HG02759 (cell line): ENCODE results near the gene PCNX3.
"Not testable (repeated sequence)": the region's sequence is repeated elsewhere in the genome, so short reads cannot be mapped to it uniquely, and the experiment has no call there.

ENCODE experiments used
- ATAC-seq: cut with Tn5 transposase; IDR thresholded peaks from one replicate; pipeline ENCODE4 v1.9.1; 2021; ENCODE audit warnings: mild to moderate bottlenecking, moderate library complexity; ENCODE audit not compliant: unreplicated experiment

Gene PCNX3

DNA sequence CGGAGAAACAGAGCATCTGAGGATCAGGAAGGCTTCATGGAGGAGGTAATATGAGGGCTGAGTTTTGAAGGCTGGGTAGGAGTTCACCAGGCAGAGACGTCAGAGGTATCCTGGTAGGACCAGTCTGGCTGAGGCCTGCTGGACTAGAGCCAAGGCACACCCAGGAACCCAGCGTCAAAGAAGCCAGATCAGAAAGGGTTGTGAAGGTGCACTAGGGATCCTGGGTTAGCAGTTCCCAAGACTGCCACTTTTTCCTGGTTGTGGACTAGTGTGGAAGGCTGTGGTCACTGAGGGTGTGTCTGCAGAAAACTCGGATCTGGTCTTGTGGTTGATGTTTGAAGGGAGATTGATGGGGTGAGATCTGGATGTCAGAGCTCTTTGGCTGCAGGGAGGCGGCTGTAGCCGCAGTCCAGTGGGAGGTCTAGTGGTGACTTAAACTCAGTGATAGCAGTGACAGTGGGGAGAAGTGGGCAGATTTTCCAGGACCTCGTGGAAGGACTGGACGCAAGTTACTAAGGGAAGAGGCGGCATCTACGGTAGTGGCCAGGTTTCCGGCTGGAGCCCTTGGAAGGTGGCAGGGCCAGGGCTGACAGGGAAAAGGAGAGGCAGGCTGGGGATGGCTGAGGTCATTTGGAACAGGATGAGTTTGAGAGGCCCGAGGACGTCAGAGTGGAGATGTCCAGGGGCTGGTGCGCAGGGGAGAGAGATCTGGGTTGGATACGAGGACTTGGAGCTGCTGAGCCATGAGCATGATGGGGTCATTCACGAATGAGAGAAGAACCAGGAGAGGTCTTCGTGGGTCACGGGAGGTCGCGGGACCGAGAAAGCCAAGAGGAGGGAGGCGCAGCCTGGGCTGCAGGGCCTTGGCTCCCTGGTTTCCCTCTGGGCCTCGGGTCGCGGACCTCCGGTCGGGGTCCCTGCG is 36.3 kb downstream of the PCNX3 start:
- ATAC-seq = no peak

DNA sequence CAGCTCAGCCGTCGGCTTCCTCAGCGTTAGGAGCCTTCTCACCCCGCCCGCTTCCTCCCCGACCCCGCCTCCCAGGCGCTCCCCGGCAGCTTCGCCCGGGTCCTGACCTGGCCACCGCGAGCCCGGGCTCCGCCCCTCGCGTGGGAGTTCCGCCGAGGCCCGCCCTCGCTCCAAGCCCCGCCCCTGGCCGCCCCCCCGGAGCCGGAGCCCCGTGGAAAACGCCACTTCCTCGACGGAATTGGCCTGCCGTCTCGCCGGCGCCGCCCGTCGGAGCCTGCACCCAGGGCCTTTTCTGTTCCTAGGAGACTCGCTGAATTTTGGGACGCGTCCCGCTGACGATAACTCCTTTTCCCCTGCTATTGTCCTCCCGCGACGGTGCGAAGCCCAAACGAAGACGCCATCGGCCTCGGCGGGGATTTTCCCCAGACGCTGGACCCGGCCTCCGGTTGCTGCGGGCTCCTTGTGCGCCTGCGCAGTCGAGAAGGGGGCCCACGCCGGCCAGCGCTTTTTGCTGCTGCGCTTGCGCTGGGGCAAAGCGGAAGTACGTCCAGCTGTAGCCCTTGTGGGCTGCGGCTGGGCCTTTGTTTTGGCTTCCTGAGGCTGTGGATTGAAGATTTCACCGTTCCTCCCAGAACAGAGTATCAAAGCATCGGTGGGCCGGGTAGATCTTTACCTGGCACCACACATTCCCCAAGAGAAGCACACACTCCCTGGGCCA is 37.1 kb downstream of the PCNX3 start:
- ATAC-seq = peak; percentile 80

DNA sequence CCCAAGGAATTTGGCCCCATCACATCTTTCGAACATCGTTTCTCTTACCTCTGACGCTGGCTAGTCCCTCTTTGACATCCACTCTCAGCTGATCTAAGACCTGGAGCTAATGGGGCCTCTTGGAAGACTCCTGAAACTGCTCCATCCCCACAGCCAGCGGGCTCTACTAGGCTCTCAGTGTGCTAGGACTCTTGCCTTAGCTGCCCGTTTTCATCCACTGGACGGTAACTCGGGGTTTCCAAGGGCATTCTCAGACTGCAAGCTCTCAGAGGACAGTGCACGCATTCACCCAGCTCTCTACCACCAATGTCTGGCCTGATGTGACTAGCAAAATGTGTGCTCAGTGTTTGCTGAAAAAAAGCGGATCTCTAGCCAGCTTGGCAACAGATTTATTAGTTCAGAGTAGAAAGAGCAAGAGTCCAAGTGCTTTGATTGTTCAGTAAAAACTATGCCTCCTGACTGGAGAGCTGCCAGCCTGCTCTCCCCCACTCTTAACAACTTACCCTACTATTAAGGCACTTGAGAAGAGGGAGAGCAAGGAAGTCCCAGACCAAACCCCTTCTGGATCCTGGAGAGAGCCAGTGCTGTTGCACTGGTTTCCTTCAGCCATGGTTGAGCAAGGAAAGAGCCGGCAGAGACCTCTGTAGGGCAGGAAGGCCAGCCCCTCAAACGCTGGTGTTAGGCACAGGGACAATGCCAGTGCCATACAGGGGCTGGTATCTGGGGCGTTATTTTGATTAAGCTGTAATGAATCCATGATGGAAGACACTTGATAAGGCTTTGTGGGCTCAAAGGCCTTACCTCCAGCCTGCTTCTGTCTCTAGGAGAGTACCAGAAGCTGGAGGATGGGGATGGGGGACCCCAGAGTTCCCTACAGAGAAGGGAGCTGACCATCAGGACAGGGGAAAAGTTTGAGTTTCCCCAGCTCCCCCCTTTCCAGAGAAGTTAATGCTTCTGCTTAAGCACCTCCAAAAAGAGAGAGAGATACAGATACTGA is 38.0 kb downstream of the PCNX3 start:
- ATAC-seq = no peak

DNA sequence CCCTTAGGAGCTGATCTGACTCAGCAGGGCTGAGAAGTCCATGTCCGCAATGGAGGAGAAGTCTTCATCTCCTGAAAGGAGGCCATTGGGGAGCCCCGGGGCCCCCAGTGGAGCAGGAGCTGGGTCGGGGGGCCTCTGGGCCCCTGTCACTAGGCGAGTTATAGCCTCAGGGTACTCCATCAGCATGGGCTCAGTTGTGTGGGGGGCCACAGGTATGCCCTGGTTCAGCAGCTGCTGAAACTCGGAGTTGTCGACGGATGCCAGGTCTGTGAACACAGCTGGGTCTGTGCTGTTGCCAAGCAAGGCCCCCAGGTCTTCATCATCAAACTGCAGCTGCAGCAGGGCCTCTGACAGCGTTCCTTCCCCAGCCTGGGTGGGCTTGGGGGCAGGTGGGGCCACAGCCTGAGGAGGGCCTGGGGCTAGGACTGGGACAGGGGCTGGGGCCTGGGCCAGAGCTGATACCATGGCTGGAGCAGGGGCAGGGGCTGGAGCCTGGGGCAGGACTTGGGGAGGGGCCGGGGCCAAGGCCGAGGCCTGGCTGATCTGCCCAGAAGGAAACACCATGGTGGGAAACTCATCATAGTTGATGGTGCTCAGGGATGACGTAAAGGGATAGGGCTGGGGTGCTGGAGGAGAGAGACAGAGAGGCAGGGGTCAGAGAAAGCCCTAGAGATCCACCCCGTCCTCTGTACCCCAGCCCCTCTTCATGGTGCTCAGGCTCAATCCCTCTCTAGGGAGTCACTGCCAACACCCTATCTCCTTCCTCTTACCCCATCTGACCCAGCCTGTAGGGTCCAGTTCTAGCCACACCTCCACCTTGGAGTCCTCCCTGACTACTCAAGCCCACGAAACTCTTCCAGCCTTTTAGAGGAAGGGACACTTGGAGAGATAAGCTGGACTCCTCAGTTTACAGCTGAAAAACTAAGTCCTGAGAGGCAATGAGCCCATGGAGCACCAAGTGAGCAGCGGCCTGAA is 39.1 kb downstream of the PCNX3 start:
- ATAC-seq = no peak

DNA sequence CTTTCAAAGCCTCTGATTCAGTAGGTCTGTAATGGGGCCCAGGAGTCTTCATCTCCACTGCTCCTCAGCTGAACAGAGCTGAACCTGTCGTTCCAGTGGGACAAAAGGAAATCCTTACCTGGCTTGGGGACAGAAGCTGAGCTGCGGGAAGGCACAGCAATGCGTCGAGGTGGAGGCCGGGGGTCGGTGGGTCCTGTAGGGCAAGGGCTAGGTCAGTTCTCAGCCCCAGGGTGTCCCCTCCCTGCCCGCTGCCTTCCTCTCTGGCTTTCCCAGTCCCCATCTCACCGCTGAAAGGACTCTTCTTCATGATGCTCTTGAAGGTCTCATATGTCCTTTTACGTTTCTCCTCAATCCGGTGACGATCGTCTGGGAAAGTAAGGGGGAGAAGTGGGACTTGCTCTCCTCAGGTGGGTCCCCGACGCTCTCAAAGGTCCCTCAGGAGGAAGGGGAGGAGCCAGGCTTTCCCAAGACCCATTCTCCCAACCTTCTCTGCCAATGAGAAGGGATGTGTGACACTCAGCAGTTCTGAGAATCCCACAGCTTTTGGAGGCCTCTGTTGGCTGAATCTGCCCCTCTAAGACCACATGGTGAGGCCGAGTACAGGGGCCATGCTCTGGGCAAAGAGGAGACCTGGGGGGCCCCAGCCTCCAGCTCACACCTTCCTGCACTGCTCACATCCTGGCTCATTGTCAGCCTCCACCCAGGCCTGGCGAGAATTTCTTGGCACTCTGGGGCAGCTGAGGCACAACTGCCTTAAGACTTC is 40.2 kb downstream of the PCNX3 start:
- ATAC-seq = no peak

DNA sequence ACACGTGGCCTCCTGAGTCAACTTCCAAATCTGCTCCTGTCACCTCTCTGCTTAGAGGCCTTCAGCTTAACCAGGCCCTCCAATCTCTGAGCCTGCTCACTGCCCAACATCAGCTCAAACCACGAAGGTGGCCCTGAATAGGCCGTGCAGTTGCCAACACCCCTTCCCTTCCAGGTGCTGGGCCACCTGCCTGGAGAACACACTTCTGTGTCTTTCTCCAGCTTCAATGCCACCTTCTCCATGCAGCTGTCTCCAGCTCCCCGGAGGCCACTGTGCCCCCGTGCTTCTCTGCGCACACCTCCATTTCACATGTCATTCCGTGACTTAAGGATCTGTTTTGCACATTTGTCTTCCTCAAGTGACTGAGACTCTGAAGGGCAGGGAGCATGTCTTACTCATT is 41.9 kb downstream of the PCNX3 start:
- no peak for ATAC-seq

DNA sequence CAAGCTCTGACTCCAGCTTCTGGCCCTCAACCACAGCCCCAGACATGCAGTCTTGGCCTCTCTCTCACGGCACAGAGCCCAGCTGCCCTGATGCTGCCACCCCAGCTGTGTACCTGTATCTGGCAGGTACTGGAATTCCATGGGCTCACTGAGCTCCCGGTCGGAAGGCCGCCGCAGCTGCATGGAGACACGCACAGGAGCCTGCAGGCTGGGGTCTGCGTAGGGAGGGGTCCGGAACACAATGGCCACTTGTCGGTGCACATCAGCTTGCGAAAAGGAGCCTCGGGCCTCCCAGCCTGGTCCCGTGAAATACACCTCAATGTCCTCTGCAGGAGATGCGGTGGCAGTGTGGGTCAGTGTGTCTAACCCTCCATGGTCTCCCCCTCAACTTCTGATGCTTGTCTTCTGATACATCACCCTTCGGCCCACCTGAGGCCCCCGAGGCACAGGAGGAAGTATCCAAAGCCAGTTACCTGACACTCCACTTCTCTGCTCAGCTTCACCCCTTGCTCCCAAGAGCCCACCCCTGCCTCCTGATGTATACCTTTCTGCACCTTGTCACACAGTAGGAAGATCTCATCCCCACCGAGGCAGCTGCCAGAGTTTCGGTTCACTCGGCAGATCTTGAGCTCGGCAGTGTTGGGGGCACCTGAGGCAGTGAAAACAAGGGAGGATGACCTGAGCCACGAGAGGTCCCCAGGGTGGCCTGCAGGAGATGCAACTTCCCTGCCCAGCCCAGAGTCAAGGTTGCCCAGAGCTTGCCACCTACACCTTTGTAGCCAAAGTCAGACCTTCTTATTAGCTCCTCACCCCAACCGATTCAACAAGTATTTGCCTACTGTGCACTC is 42.8 kb downstream of the PCNX3 start:
- no peak for ATAC-seq

DNA sequence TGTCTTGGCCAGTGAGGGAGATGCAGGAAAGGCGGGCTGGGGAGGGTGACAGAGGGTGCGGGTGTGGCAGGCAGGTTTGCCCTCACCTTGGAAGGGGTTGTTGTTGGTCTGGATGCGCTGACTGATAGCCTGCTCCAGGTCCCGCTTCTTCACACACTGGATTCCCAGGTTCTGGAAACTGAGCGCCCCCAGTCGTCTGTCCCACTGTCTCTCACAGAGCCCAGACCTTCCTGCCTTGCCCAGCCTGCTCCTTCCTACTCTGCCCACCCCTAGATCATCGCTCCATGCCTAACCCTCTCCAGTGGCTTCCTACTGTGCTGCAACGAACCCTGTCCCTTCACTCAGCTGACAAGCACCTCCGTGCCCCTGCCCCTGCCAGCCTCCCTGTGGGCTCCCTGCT is 44.5 kb downstream of the PCNX3 start:
- no peak for ATAC-seq

DNA sequence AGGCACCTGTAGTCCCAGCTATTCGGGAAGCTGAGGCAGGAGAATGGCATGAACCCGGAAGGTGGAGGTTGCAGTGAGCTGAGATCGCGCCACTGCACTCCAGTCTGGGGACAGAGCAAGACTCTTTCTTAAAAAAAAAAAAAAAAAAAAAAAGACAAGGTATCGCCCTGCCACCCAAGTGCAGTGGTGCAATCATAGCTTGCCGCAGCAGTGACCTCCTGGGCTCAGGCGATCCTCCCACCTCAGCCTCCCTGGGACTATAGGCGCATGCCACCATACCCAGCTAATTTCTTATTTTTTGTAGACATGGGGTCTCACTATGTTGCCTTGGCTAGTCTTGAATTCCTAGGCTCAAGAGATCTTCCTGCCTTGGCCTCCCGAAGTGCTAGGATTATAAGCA is 45.3 kb downstream of the PCNX3 start:
- ATAC-seq = not testable (repeated sequence)

DNA sequence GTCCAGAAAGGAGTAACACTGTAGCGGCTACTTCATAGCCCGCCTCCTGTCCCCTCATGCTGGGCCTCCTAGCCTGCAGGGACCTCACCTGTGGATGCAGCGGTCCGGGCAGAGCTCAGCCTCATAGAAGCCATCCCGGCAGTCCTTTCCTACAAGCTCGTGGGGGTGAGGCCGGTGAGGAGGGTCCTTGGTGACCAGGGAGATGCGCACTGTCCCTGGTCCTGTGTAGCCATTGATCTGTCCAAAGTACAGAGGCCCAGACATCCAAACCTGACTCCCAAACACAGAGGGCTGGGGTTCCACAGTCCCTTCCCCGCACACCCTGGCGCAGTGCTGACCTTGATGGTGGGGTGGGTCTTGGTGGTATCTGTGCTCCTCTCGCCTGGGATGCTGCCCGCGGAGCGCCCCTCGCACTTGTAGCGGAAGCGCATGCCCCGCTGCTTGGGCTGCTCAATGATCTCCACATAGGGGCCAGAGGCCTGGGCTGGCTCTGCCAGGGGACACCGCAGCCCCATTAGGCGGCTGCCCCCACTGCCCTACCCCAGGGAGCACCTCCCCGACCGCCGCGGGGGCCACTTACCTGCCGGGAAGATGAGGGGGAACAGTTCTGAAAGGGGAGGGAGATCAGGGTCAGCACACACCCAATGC is 46.1 kb downstream of the PCNX3 start:
- ATAC-seq = no peak

DNA sequence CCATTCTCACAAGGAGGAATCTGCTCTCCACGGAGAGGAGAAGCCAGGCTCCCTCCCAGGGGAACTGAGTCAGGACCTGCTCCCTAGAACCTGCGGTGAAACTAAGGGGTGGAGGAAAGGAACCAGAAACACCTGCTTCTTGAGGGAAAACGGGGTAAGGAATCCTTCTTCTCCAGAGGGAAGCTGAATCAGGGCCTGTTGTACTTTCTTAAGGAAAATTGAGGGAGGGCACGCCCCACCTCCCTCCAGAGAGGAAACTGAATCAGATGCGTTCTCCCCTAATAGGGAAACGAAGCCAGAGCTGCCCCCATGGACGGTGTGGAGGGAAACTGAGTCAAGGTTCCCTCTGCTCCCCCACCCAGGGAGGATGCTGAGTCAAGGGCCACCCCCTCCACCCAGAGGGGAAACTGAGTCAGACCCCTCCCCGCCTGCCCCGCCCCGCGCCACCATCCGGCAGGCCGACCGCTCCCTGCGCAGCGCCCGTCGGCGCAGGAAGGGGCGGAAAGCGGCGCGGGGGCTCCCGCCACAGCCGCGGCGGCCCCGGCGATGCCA is 46.7 kb downstream of the PCNX3 start:
- ATAC-seq = no peak

DNA sequence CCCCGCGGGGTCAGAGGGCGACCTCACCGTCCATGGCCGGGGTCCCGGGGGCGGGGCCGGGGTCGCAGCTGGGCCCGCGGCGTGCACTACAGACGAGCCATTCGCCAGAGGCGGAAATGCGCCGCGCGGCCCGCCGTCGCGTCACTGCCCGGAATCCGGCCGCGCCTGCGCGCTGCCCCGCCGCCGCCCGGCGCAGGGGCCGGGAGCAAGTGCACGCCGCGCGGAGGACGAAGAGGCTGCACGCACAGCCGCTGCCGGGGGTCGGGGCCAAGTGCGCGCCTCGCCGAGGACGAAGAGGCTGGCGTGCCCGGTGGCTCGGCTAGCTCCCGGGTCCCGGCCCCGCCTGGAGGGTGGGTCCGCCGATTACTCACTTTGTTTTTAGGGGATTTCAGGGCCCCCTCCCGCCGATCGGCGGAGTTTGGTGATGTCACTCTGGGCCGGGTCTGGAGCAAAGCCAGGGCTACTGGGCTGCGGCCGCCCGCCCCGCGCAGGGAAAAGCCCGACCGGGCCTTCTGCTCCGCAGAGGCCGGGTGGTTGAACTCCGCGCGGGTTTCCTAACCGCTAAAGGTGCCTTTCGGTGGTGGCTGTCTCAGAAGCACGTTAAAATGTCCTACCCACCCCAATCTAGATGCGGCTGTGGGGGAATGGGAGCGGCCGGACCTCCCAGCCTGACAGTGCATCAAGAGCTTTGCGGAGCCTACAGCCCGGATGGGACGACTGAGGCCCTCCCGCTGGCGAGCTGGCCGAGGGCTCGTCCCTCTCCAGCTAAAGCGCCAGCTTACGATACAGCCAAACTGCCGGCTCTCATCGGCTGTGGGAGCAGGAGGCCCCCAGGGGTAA is 47.4 kb downstream of the PCNX3 start, which contains the start of gene RELA:
RELA (minus strand) TSS at position 118 of the 840 bp plus-strand sequence; CDS start at position 34, 84 bp downstream.
- ATAC-seq = peak; percentile 90

DNA sequence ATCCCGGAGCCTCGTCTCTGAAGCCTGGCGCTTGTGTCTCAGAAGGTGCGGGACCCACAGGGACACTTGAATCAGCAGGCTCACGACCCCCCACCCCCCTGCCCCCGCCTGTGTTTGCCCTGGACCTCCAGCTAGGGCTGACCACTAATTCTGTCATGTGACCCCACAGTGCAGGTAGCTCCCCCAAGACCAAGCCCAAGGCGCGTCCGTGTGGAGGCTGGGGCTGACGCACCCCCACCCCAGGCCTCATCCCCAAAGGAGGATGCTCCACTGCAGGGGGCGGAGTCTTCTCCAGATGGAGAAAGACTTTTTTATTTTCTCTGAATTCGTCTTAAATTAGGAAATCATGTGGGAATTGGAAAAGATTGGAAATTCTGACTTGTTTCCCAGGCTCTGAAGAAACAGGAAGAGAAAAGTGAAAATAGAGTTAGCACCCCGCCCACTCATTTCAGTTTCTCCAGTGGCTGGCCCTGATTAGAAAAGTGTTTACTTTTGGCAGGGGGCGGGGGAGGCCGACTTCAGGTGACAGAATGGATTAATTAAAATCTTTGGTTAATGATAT is 48.1 kb downstream of the PCNX3 start:
- peak; percentile 15 for ATAC-seq

DNA sequence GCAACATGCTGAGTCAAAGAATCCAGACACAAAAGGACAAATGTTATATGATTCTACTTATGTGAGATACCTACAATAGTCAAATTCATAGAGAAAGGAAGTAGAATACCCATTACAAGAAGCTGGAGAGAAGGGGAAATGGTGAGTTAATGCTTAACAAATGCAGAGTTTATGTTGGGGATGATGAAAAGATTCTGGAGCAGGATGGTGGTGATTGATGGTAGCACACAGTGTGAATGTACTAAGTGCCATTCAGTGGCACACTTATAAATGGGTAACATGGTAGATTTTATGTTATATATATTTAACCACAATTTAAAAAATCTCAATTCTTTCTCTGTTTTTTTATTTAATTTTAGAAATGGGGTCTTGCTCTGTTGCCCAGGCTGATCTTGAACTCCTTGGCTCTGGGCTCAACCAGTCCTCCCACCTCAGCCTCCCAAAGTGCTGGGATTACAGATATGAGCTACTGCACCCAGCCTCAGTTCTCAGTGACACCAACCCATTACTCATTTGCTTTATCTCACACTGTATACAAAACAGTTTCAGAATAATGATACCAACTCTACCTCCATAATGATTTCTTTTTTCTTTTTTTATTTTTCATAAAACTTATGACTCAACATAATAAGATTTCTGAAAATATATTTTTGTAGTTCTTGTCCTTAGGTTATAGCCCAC is 56.7 kb downstream of the PCNX3 start:
- no peak for ATAC-seq

DNA sequence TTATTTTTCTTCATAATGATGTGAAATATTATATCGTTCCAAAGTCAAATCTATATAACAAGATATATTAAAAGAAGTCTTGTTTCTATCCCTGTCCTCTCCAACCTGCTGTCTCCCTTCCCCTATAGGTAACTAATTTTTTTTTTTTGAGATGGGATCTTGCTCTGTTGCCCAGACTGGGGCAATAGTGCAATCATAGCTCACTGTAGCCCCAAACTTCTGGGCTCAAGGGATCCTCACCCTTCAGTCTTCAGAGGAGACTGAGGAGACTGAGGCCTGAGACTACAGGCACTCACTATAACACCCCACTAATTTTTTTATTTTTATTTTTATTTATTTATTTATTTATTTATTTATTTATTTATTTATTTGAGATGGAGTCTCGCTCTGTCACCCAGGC is 57.4 kb downstream of the PCNX3 start:
- ATAC-seq = no peak
